Osteocyte (in vitro differentiated cells): ENCODE measurements around the gene FGF21. TPM values are rescaled to one million over a fixed set of nuclear protein-coding genes. Genes with fewer than 3 reads are reported as not detected.
A peak's percentile ranks its signal among the peaks of the same experiment; 100 is the strongest.

Source experiments
- DNase-seq: peaks from one replicate; pipeline ENCODE4 v3.0.0; 2021; ENCODE audit warnings: mixed read lengths; ENCODE audit not compliant: unreplicated experiment; ENCODE audit errors: extremely low spot score
- H3K27ac Mint-ChIP-seq: one replicate; pipeline ENCODE4 v1.8.0; 2021; ENCODE audit warnings: mild to moderate bottlenecking, mixed read lengths; ENCODE audit not compliant: unreplicated experiment
- H3K27me3 Mint-ChIP-seq: one replicate; pipeline ENCODE4 v1.8.0; 2021; ENCODE audit warnings: mixed read lengths; ENCODE audit not compliant: unreplicated experiment
- H3K36me3 Mint-ChIP-seq: one replicate; pipeline ENCODE4 v1.8.0; 2021; ENCODE audit warnings: mixed read lengths; ENCODE audit not compliant: unreplicated experiment
- H3K4me1 Mint-ChIP-seq: one replicate; pipeline ENCODE4 v1.8.0; 2021; ENCODE audit warnings: mixed read lengths; ENCODE audit not compliant: unreplicated experiment
- H3K4me3 Mint-ChIP-seq: one replicate; pipeline ENCODE4 v1.8.0; 2021; ENCODE audit warnings: mild to moderate bottlenecking, moderate library complexity, mixed read lengths; ENCODE audit not compliant: unreplicated experiment
- H3K9me3 Mint-ChIP-seq: one replicate; pipeline ENCODE4 v1.8.0; 2021; ENCODE audit warnings: mixed read lengths; ENCODE audit not compliant: unreplicated experiment
- CTCF ChIP-seq: fragments of 200-600 bp; sonication (generic); IDR thresholded peaks from 2 replicates; pipeline ENCODE4 v1.5.0; 2021; ENCODE audit warnings: antibody characterized with exemption, mild to moderate bottlenecking, moderate library complexity
- total RNA-seq: library from RNA; stranded (reverse); gene quantifications from 2 replicates; pipeline ENCODE4 v1.2.1, GENCODE V29; 2021

Gene FGF21
- total RNA-seq, 1 donor from 2014 or later, result not detected

DNA sequence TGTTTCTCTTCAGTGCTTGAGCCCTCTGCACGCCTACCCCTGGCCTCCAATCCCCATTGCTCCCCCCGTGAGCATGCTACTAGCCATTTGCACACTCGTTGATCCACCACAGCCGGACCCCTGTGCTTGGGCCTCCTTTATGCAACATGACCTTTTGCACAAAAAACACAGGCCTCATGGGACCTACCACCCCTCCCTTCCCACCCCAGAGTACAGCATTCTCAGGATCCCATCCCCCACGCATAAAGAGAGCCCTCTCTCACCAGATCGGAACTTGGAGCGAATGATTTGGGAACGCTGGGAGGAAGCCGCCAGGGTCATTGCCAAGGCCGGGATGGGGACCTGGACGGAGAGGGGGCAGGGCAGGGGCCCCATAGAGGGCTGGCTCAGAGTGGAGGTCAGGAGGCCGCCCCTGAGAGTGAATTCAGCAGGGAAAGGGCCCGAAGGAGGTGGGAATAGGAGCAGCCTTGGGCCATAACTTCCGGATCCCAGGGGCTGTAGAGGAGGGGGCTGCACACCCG lies 36.6 kb upstream of the FGF21 start:
- Mint-ChIP-seq H3K27ac (no peak overlapping the region), H3K4me1 (peaks cover 43% of the 10 kb centered on the region), H3K27me3 (no peaks in the 10 kb centered on the region), H3K4me3 (no peak overlapping the region), H3K9me3 (no peaks in the 10 kb centered on the region), H3K36me3 (no peaks in the 10 kb centered on the region)
- no peak for DNase-seq
- no peak for TF ChIP-seq CTCF

- no peaks in the 10 kb centered on the region for H3K27me3 Mint-ChIP-seq
- no peak for DNase-seq
- H3K4me1 Mint-ChIP-seq, result peaks cover 42% of the 10 kb centered on the region
- H3K9me3 Mint-ChIP-seq, result no peaks in the 10 kb centered on the region
- TF ChIP-seq CTCF, result no peak
- peak within 1 kb of the TSS; percentile 99 for H3K27ac Mint-ChIP-seq
- no peaks in the 10 kb centered on the region for H3K36me3 Mint-ChIP-seq
- peak within 1 kb of the TSS; percentile 96 for H3K4me3 Mint-ChIP-seq
These were observed 35.8 kb upstream of the FGF21 start, which contains the start of gene MAMSTR for GRCh38 chr19:48719263-48720171. Gene MAMSTR, minus strand, starts transcription at chr19:48719725. Its CDS starts 694 bp downstream, at chr19:48719031.

GRCh38 chr19:48720251-48720612 lies 35.1 kb upstream of the FGF21 start:
- Mint-ChIP-seq H3K4me1 (peaks cover 42% of the 10 kb centered on the region), H3K36me3 (no peaks in the 10 kb centered on the region), H3K9me3 (peaks cover 3% of the 10 kb centered on the region), H3K4me3 (peak overlapping the region; percentile 96), H3K27me3 (no peaks in the 10 kb centered on the region), H3K27ac (peak overlapping the region; percentile 99)
- no peak for DNase-seq
- no peak for TF ChIP-seq CTCF

GRCh38 chr19:48720613-48721296 lies 34.6 kb upstream of the FGF21 start:
- no peaks in the 10 kb centered on the region for H3K27me3 Mint-ChIP-seq
- H3K4me3 Mint-ChIP-seq, result peak overlapping the region; percentile 96
- peak; percentile 99 for DNase-seq
- peaks cover 41% of the 10 kb centered on the region for H3K4me1 Mint-ChIP-seq
- no peak for TF ChIP-seq CTCF
- H3K27ac Mint-ChIP-seq, result peak overlapping the region; percentile 99
- no peaks in the 10 kb centered on the region for H3K36me3 Mint-ChIP-seq
- H3K9me3 Mint-ChIP-seq, result peaks cover 7% of the 10 kb centered on the region

- TF ChIP-seq CTCF, result no peak
- H3K9me3 Mint-ChIP-seq, result peaks cover 7% of the 10 kb centered on the region
- H3K4me1 Mint-ChIP-seq, result peaks cover 27% of the 10 kb centered on the region
- H3K27ac Mint-ChIP-seq, result no peak overlapping the region
- DNase-seq, result no peak
- H3K27me3 Mint-ChIP-seq, result no peaks in the 10 kb centered on the region
- no peak overlapping the region for H3K4me3 Mint-ChIP-seq
- no peaks in the 10 kb centered on the region for H3K36me3 Mint-ChIP-seq
These were observed 33.1 kb upstream of the FGF21 start for GRCh38 chr19:48722196-48722708.
